UCSD-AML1 (cell line): Measurements from ENCODE around the gene SRBD1.

Experiments used
- DNase-seq: peaks from one replicate; lab custom pipeline; 2025; ENCODE audit not compliant: unreplicated experiment; lab: John Stamatoyannopoulos, UW

Gene SRBD1, protein sequence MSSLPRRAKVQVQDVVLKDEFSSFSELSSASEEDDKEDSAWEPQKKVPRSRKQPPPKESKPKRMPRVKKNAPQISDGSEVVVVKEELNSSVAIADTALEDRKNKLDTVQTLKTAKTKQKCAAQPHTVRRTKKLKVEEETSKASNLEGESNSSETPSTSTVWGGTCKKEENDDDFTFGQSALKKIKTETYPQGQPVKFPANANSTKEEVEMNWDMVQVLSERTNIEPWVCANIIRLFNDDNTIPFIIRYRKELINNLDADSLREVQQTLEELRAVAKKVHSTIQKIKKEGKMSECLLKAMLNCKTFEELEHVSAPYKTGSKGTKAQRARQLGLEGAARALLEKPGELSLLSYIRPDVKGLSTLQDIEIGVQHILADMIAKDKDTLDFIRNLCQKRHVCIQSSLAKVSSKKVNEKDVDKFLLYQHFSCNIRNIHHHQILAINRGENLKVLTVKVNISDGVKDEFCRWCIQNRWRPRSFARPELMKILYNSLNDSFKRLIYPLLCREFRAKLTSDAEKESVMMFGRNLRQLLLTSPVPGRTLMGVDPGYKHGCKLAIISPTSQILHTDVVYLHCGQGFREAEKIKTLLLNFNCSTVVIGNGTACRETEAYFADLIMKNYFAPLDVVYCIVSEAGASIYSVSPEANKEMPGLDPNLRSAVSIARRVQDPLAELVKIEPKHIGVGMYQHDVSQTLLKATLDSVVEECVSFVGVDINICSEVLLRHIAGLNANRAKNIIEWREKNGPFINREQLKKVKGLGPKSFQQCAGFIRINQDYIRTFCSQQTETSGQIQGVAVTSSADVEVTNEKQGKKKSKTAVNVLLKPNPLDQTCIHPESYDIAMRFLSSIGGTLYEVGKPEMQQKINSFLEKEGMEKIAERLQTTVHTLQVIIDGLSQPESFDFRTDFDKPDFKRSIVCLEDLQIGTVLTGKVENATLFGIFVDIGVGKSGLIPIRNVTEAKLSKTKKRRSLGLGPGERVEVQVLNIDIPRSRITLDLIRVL

DNA sequence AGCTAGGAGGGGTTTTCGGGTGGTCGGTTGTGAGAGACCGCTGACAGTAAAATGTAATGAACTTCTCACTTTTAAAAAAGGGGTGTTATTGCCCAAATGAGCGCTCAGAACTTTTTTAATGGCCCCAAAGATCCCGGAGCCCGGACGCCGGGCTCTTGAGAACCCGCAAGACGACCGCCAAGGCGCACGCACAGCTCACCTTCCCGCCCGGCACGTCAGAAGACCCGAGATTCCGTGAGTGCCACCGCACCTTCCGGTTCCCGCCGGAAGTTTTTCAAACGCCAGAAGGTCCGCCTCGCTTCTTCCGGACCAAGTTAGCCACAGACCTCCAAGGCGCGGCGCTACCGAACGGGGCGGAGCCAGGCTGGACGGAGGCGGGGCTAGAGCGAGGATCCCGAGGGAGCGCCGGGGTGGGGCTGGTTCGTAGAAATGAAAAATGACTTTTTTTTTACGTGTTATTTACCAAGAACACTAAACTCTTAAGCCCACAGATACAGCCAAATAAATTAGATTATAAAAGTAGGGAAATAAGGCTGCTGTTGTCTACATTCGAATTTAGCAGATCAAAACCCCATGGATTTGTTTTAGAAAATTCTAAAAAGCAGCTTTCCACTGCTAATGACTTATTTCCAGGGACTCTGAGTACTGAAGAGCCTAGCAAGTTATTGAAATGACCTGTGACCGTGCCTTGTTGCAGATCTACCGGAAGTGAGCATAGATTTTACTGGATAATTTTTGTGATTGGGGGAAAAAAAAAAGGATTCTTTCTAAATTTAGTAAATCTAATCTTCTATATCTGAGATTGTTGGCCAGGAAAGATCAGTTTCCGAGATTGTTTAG is at the start of gene SRBD1:
TSS of gene SRBD1 (minus strand) at position 248 of the 840 bp plus-strand sequence. CDS start 5,826 bp downstream, outside the sequence.
- DNase-seq, result peak; percentile 95

DNA sequence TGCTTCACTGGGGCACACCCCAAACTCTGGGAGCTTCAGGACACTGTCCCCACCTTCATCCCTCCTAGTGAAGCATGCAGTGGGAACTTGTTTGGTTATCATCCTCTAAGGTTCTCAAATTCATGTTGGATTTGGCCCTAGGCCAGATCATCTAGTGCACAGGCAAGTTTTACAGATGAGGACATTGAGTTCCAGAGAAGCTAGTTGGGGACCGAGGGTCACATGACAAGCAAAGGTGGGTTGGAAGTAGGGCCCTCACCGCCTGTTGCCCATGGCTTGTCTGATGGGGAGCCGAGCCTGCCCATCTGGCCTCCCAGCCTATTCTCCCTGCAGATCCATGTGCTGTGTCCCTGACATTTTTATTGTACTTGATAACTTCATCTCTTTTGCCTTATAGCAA is 43.2 kb upstream of the SRBD1 start:
- no peak for DNase-seq

GRCh38 chr2:45653122-45653913 is 42.3 kb upstream of the SRBD1 start:
- DNase-seq, result no peak

GRCh38 chr2:45652090-45653031 is 41.3 kb upstream of the SRBD1 start:
- peak; percentile 47 for DNase-seq

GRCh38 chr2:45651415-45652089 is 40.5 kb upstream of the SRBD1 start, which contains the start of gene PRKCE:
Gene PRKCE (plus strand): TSS chr2:45651675.
- peak; percentile 44 for DNase-seq

DNA sequence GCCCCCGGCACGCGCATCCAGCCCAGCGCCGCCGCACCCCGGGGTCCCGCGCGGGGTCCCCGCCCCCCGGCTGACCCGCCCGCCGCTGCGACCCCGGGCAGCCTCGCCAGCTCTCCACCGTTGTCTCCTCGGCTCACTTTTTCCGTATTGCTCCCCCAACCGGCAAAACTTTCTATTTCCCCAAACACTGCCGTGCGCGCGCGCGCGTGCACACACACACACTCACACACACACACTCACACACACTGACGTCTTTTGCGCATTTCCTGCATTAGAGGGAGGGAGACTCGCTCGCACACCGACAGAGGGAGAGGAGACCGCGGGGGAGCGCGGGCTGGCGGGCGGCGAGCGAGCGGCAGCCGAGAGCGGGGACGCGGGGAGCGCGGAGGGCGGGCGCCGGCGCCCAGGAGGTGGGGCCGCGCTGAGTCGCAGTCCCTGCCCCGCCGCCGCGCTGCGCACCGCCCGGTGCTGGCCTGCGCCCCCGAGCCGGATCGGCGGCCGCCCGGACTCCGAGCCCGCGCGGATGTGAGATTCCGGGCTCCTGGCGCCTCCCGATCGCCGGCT is 39.9 kb upstream of the SRBD1 start:
- peak; percentile 89 for DNase-seq

DNA sequence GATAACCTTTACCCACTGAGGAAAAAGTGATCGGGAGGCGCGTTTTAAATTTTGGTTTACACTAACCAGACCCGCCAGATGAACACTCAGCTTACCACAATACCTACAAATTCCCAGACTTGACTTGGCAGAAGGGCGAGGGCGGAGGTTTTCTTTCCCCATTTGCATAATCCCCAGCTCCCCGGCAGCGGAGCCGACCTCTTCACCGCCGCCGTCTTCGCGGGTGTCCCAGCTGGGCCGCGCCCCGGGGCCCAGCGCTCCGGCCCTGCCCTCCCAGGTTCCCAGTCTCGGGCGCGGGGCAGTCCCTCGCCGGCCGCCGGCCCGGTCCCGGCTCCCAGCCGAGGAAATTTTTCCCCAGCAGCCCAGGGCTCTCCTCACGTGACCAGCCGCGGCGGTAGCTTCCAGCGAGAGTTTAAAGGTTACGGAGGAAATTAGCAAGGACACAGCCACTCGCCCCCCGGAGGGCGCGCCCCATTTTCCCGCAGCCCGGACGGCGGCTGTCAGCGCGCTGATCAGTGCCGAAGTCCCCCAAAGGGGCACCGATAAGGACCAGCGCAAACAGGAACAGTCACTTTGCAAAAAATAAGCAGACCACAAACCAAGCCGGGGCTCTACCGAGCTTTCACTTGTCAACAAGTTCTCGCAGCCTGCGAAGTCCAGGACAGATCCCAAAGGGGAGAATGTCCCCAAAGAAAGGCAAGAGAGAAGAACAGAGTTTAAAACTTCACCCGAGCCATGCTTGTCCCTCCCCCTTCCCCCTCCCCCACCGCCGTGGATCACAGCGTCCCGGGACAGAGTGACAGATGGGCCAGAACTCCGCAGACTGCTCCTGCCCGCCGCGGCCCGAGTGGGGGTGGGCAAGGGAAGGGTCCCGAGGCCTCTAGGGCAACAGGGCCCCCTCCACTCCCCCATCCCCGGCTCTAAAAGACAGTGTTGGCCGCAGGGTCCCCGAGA is 39.1 kb upstream of the SRBD1 start:
- DNase-seq, result peak; percentile 68

GRCh38 chr2:45649462-45649857 is 38.4 kb upstream of the SRBD1 start:
- DNase-seq, result no peak

DNA sequence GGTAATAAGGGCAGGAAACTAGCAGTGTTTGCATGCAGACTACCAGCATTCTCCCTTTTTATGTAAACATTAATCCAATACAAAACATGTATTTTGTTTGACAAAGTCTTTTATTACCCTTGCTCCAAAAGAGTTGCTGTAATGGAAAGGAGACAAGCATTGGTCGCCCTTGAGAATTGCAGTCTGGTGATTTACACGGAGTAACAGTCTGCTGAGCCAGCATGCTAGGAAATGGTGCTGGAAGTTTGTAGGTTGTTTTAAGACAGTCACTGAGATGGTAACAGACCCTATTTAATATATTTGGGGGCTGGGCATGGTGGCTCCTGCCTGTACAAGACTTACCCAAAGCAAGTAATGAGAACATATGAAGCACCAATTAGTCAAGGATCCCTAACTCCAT is 37.6 kb upstream of the SRBD1 start:
- DNase-seq, result no peak

DNA sequence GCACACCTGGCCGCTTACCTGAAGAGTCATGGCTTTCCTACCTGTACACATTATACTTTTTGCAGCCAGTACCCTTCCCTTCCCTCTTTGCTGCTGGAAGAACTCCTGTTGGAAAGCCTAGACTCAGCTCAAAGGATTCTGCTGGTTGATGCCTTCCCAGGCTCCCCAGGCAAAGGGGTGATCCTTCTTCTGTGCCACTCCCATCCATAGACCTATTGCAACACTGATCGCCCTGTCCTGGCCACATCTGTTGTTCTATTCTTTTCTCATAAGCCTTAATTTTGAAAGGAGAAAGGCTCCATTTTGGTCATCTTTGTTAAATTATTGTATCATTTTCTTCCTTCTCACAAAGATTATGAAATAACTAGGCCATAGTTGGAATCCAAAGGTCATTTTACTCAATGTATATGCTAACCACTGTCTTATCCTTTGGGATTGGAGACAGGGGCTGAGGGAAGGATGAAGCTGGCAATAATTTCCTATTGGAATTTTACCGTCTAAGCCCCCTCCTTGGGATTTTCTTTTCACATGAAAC is 37.0 kb upstream of the SRBD1 start:
- no peak for DNase-seq

- DNase-seq, result no peak
Measured at GRCh38 chr2:45647356-45647755, 36.3 kb upstream of the SRBD1 start.

GRCh38 chr2:45646289-45646688 is 35.2 kb upstream of the SRBD1 start:
- no peak for DNase-seq

DNA sequence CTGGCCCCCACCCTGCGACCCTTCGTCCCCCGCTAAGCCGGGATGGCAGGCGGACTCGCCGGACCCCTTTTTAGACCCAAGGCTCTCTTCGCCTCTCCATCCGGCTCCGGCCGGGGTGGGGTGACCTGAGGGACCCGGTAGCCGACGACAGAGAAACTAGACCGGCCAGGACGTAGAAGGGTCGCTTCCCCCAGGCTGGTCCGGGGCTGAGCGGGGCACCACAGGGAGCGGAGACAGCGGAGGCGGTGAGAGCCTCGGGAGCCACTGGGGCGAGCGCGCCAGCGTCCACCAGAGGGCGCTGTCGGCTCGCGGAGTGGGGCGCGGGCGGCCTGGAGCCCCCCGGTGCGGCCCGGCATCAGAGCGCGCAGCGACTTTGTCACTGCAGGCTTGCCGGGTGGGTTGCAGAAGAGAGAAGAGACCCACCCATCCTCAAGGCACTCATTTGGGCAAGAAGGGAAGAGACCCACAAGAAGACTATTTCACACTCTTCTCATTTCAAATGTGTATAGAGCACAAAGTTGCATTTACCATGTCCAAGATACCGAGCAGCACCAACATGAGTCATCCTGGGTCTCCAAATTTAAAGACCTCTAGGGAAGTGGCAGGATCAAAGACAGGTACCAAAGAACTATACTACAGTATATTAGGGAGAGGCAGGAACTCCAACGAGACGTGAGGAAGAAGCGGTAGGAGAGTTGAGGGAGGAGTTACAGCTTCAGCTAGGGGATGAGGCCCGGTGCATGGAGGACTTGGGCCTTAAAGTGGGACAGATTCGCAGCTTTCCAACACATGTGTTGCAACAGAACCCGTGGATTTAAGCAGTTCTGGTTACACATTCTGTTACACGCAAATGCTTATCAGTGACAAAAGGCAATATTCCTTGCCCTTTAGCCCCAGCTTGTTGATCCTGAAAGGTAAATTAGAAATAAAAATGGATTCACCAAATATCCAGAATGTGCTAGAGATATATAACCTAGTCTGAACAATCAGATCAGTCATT is 32.8 kb upstream of the SRBD1 start:
- DNase-seq, result peak; percentile 81

DNA sequence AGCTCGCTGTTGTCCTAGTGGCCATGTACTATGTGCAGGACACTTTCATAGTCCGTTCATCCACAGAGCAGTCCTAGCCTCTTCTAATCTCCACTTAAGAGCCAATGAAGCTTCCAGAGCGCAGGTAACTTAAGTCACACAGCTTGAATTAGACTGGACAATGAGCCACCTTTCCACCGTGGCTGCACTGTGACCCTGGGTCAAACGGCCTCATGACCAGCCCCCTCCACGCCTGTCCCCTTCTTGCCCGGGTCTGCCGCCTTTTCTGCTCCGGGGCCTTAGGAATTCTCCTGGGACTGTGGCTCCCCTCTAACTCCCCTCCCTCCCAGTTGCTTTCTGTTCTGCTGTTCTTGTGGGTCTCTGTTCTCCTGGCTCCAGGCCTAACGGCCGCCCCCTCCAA is 32.0 kb upstream of the SRBD1 start:
- DNase-seq, result no peak

GRCh38 chr2:45640576-45640975 is 29.5 kb upstream of the SRBD1 start:
- no peak for DNase-seq
